SK-N-SH treated with all-trans-retinoic acid at 6 μM for 48 hours (cell line): ENCODE results near the gene ECEL1.

Experiments used
- ATAC-seq: fragments of 200-7000 bp; cut with Tn5 transposase; 3 replicates; pipeline ENCODE4 v1.9.1; 2020; ENCODE audit warnings: mild to moderate bottlenecking, moderate library complexity
- ARNTL ChIP-seq: fragments of 450-650 bp; formaldehyde crosslinking; IDR thresholded peaks from 2 replicates; pipeline ENCODE4 v1.5.0; 2020; ENCODE audit warnings: low read depth, mild to moderate bottlenecking, moderate library complexity, borderline replicate concordance
- BACH2 ChIP-seq: fragments of 250-450 bp; sonication (Bioruptor Pico); IDR thresholded peaks from 2 replicates; pipeline ENCODE4 v1.9.0; 2021; ENCODE audit warnings: mild to moderate bottlenecking, borderline replicate concordance
- CSDC2 ChIP-seq: fragments of 250-450 bp; sonication (Bioruptor Pico); IDR thresholded peaks from 2 replicates; pipeline ENCODE4 v1.5.0; 2020; ENCODE audit warnings: mild to moderate bottlenecking, moderate library complexity
- ESRRG ChIP-seq: fragments of 250-450 bp; sonication (Bioruptor Pico); IDR thresholded peaks from 2 replicates; pipeline ENCODE4 v1.6.1; 2021; ENCODE audit warnings: mild to moderate bottlenecking
- GLIS3 ChIP-seq: fragments of 250-450 bp; sonication (Bioruptor Pico); IDR thresholded peaks from 2 replicates; pipeline ENCODE4 v1.5.0; 2020; ENCODE audit warnings: mild to moderate bottlenecking, moderate library complexity
- ISL1 ChIP-seq: fragments of 250-450 bp; sonication (Bioruptor Pico); IDR thresholded peaks from 2 replicates; pipeline ENCODE4 v2.1.2; 2022; ENCODE audit warnings: mild to moderate bottlenecking, moderate library complexity
- OSR1 ChIP-seq: fragments of 250-450 bp; sonication (Bioruptor Pico); IDR thresholded peaks from 2 replicates; pipeline ENCODE4 v1.8.0; 2022; ENCODE audit warnings: moderate library complexity, mild to moderate bottlenecking, inconsistent platforms
- PPARA ChIP-seq: fragments of 250-450 bp; sonication (Bioruptor Pico); IDR thresholded peaks from 2 replicates; pipeline ENCODE4 v1.5.0; 2020; ENCODE audit warnings: mild to moderate bottlenecking, borderline replicate concordance
- RARB ChIP-seq: fragments of 250-450 bp; sonication (Bioruptor Pico); IDR thresholded peaks from 2 replicates; pipeline ENCODE4 v1.8.0; 2021; ENCODE audit warnings: mild to moderate bottlenecking, moderate library complexity
- SNAI2 ChIP-seq: fragments of 250-450 bp; sonication (Bioruptor Pico); IDR thresholded peaks from 2 replicates; pipeline ENCODE4 v1.5.0; 2020; ENCODE audit warnings: mild to moderate bottlenecking, moderate library complexity
- TCF4 ChIP-seq: fragments of 250-450 bp; sonication (Bioruptor Pico); IDR thresholded peaks from 2 replicates; pipeline ENCODE4 v1.8.0; 2021; ENCODE audit warnings: mild to moderate bottlenecking, moderate library complexity, borderline replicate concordance
- TOX ChIP-seq: fragments of 250-450 bp; sonication (Bioruptor Pico); IDR thresholded peaks from 2 replicates; pipeline ENCODE4 v1.8.0; 2021; ENCODE audit warnings: mild to moderate bottlenecking, moderate library complexity, borderline replicate concordance
- ZC3H10 ChIP-seq: fragments of 250-450 bp; sonication (Bioruptor Pico); IDR thresholded peaks from 2 replicates; pipeline ENCODE4 v1.5.1; 2021; ENCODE audit warnings: mild to moderate bottlenecking, moderate library complexity
- ZFP3 ChIP-seq: fragments of 250-450 bp; sonication (Bioruptor Pico); IDR thresholded peaks from 2 replicates; pipeline ENCODE4 v1.5.0; 2020; ENCODE audit warnings: mild to moderate bottlenecking, moderate library complexity
- ZFP30 ChIP-seq: fragments of 450-650 bp; formaldehyde crosslinking; IDR thresholded peaks from 2 replicates; pipeline ENCODE4 v1.5.0; 2022; ENCODE audit warnings: mild to moderate bottlenecking, moderate library complexity
- ZNF565 ChIP-seq: fragments of 450-650 bp; formaldehyde crosslinking; conservative IDR thresholded peaks from 2 replicates; pipeline ENCODE4 v1.5.0; 2020; ENCODE audit warnings: low read depth, mild to moderate bottlenecking, moderate library complexity
- ZNF70 ChIP-seq: fragments of 450-650 bp; formaldehyde crosslinking; IDR thresholded peaks from 2 replicates; pipeline ENCODE4 v1.5.0; 2020; ENCODE audit warnings: mild to moderate bottlenecking, moderate library complexity
- ZNF8 ChIP-seq: fragments of 450-650 bp; formaldehyde crosslinking; IDR thresholded peaks from 2 replicates; pipeline ENCODE4 v1.5.0; 2020; ENCODE audit warnings: mild to moderate bottlenecking, moderate library complexity
- TF ChIP-seq, protein P1 (sequence below): fragments of 250-450 bp; sonication (Bioruptor Pico); IDR thresholded peaks from 2 replicates; pipeline ENCODE4 v1.5.1; 2020; ENCODE audit warnings: low read depth, mild to moderate bottlenecking, moderate library complexity
- TF ChIP-seq, protein P2 (sequence below): fragments of 250-450 bp; sonication (Bioruptor Pico); IDR thresholded peaks from 2 replicates; pipeline ENCODE4 v1.8.0; 2021; ENCODE audit warnings: low read depth, mild to moderate bottlenecking, moderate library complexity, borderline replicate concordance
- TF ChIP-seq, protein P3 (sequence below): fragments of 250-450 bp; sonication (Bioruptor Pico); IDR thresholded peaks from 2 replicates; pipeline ENCODE4 v1.8.0; 2020; ENCODE audit warnings: mild to moderate bottlenecking, moderate library complexity, borderline replicate concordance

Gene ECEL1

DNA sequence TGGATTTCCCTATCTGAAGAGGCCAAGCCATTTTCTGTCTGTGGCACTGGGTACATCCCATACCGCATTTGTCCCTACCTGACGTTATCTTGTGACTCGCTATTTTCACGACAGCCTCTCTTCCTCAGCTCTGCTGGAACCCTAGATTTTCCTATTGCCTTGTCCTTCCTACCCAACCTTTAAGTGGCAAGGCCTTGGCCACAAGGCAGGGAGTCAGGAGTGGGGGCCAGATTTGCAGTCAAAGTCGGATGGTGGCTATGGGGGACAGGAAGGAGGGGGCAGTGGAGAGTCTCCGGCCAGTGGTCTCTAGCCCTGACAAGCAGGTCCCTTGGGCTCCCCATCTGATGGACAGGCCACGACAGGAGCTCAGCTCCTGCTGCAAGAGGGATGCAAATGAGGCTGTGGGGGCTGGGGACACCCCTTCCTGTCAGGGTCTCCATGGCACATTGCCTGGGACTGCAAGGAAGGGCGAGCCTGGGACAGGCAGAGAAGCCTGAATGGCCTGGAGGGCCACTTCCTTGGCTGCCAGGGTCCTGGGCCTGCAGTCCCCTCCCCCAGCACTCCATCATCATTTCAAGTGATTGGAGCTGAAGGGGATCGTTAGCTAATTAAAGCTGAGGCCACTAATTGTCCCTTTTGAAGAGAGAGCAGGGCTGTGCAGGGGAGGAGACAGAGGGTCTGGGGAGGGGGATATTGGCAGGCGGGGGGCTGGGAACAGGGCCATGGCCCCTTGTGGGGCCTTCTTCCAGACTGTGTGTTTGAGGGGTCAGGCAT lies 6.3 kb upstream of the ECEL1 start:
- no peak for TF ChIP-seq RARB (CRISPR knock-in tag)
- TF ChIP-seq ESRRG = no peak
- TF ChIP-seq TOX (CRISPR knock-in tag) = no peak
- TF ChIP-seq, protein P1, sequence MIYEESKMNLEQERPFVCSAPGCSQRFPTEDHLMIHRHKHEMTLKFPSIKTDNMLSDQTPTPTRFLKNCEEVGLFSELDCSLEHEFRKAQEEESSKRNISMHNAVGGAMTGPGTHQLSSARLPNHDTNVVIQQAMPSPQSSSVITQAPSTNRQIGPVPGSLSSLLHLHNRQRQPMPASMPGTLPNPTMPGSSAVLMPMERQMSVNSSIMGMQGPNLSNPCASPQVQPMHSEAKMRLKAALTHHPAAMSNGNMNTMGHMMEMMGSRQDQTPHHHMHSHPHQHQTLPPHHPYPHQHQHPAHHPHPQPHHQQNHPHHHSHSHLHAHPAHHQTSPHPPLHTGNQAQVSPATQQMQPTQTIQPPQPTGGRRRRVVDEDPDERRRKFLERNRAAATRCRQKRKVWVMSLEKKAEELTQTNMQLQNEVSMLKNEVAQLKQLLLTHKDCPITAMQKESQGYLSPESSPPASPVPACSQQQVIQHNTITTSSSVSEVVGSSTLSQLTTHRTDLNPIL (CRISPR knock-in tag) = no peak
- TF ChIP-seq OSR1 (CRISPR knock-in tag) = no peak
- no peak for TF ChIP-seq CSDC2 (CRISPR knock-in tag)
- TF ChIP-seq ZNF8 = no peak
- TF ChIP-seq ZC3H10 (CRISPR knock-in tag) = no peak
- TF ChIP-seq ZNF70 (CRISPR knock-in tag) = no peak
- no peak for TF ChIP-seq GLIS3 (CRISPR knock-in tag)
- TF ChIP-seq TCF4 (CRISPR knock-in tag) = no peak
- TF ChIP-seq, protein P2, sequence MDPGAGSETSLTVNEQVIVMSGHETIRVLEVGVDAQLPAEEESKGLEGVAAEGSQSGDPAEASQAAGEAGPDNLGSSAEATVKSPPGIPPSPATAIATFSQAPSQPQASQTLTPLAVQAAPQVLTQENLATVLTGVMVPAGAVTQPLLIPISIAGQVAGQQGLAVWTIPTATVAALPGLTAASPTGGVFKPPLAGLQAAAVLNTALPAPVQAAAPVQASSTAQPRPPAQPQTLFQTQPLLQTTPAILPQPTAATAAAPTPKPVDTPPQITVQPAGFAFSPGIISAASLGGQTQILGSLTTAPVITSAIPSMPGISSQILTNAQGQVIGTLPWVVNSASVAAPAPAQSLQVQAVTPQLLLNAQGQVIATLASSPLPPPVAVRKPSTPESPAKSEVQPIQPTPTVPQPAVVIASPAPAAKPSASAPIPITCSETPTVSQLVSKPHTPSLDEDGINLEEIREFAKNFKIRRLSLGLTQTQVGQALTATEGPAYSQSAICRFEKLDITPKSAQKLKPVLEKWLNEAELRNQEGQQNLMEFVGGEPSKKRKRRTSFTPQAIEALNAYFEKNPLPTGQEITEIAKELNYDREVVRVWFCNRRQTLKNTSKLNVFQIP = no peak
- TF ChIP-seq ARNTL (CRISPR knock-in tag) = no peak
- no peak for TF ChIP-seq PPARA (CRISPR knock-in tag)
- no peak for TF ChIP-seq BACH2 (CRISPR knock-in tag)
- no peak for TF ChIP-seq SNAI2 (CRISPR knock-in tag)
- TF ChIP-seq ISL1 (CRISPR knock-in tag) = no peak
- no peak for TF ChIP-seq ZFP30
- TF ChIP-seq, protein P3, sequence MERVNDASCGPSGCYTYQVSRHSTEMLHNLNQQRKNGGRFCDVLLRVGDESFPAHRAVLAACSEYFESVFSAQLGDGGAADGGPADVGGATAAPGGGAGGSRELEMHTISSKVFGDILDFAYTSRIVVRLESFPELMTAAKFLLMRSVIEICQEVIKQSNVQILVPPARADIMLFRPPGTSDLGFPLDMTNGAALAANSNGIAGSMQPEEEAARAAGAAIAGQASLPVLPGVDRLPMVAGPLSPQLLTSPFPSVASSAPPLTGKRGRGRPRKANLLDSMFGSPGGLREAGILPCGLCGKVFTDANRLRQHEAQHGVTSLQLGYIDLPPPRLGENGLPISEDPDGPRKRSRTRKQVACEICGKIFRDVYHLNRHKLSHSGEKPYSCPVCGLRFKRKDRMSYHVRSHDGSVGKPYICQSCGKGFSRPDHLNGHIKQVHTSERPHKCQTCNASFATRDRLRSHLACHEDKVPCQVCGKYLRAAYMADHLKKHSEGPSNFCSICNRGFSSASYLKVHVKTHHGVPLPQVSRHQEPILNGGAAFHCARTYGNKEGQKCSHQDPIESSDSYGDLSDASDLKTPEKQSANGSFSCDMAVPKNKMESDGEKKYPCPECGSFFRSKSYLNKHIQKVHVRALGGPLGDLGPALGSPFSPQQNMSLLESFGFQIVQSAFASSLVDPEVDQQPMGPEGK (CRISPR knock-in tag) = no peak
- no peak for ATAC-seq

DNA sequence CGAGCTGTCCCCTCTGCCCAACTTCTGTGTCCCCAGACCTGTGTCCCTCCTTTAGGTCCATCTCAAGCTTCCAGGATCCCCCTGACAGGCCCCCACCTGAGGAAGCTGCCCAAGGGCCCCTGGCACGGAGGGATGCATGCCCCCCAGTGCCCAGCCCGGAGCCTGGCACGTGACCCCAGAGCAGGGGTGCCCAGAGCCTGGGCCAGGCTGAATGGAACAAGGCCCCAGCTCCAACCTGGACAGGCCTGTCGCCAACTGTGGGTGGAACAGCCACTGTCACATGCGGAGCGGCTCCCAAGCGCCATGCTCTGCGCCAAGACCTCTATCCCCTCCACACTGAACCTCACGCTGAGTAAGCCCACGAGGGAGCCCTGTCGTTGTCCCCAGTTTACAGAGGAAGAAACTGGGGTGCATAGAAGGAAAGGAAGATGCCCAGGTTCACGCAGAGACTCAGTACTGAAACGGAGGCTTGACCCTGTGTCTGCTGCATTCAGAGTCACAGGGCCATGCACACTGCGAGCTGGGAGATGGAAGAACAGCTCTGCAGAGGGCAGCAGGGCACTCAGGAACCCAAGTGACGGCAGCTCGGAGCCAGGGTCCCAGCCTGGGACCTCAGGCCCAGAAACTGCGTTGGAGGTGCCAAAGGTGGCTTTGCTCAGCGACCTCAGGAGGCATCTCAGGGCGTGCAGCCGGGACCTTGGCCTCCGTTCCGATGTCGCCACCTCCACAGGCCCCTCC lies 5.5 kb upstream of the ECEL1 start:
- ATAC-seq = no peak
- TF ChIP-seq, protein P3 (CRISPR knock-in tag) = no peak
- TF ChIP-seq ZFP3 (CRISPR knock-in tag) (no peak), ARNTL (CRISPR knock-in tag) (no peak), ZNF565 (CRISPR knock-in tag) (no peak)
- TF ChIP-seq, all 23 proteins: peak for 0

DNA sequence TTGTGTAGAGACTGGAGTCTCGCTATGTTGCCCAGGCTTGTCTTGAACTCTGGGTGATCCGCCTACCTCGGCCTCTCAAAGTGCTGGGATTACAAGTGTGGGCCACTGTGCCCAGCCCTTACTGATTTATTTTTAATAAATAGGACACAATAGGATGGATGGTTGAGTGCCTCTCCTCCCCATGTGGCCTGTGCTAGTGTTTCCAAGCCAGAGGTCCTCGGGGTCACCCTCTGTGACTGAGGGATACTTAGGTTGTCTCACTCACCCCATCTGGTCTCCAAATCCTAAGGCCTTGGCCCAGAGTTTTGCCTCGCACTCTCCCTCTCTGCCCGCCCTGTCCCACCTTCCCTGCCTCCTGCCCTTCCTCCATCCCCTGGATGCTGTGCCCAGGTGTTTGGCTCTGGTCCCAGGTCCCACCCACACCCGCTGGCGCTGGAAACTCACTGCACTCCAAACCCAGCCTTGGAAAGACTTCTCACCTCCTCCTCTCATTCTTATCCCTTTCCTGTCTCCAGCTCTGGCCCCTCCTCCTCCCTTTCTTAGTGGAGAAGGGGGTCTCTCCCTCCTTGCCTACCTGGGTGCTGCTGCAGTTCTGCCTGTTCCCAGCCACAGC lies 4.7 kb upstream of the ECEL1 start:
- ATAC-seq = no peak
- TF ChIP-seq ESRRG (no peak), ISL1 (CRISPR knock-in tag) (no peak)
